Sigmoid colon (tissue), 7 donors: Measurements from ENCODE around the gene RHBG. TPM values are rescaled to one million over a fixed set of nuclear protein-coding genes. Genes with fewer than 3 reads are reported as not detected.

Experiments used
- DNase-seq: peaks from one replicate; pipeline ENCODE4 v3.0.0-alpha.2; 2019
- H3K27ac ChIP-seq, 4 donors: fragments of 200-600 bp; sonication (generic); one replicate each; pipeline ENCODE4 v1.5.1; 2016 to 2019; ENCODE audit warnings: mild to moderate bottlenecking in 1 of 4
- H3K27me3 ChIP-seq, 3 donors: fragments of 200-600 bp; sonication (generic); one replicate each; pipeline ENCODE4 v1.5.1; 2019; ENCODE audit warnings: mild to moderate bottlenecking in 1 of 3
- H3K36me3 ChIP-seq, 4 donors: fragments of 200-600 bp; sonication (generic); one replicate each; pipeline ENCODE4 v1.5.1; 2016 to 2019
- H3K4me1 ChIP-seq, 4 donors: fragments of 200-600 bp; sonication (generic); one replicate each; pipeline ENCODE4 v1.5.1; 2017 to 2019
- H3K4me3 ChIP-seq, 4 donors: fragments of 200-600 bp; sonication (generic); one replicate each; pipeline ENCODE4 v1.5.1; 2017 to 2019; ENCODE audit warnings: mild to moderate bottlenecking in 2 of 4, moderate library complexity in 1 of 4
- H3K9me3 ChIP-seq, 4 donors: fragments of 200-600 bp in 3 of 4; sonication (generic) in 3 of 4; one replicate each; pipeline versions ENCODE4 v1.5.1 to v1.6.1; 2013 to 2019
- CTCF ChIP-seq, 4 experiments: fragments of 450-650 bp in 3 of 4; fragments of 200-600 bp in 1 of 4; IDR thresholded peaks; one replicate each; pipeline ENCODE4 v1.5.1; 2016 to 2019; ENCODE audit warnings: antibody characterized with exemption in 4 of 4, mild to moderate bottlenecking in 3 of 4, moderate library complexity in 2 of 4
- EP300 ChIP-seq, 4 donors: sonication (generic); formaldehyde crosslinking; IDR thresholded peaks; one replicate each; pipeline ENCODE4 v1.6.1; 2017; ENCODE audit warnings: antibody characterized with exemption in 4 of 4
- POLR2A ChIP-seq, 2 donors: fragments of 450-650 bp; IDR thresholded peaks; one replicate each; pipeline ENCODE4 v1.6.1; 2016; ENCODE audit warnings: antibody characterized with exemption in 2 of 2, mild to moderate bottlenecking in 2 of 2, moderate library complexity in 2 of 2
- POLR2AphosphoS5 ChIP-seq, 4 donors: sonication (generic); formaldehyde crosslinking; IDR thresholded peaks; one replicate each; pipeline ENCODE4 v1.6.1; 2017; ENCODE audit warnings: antibody characterized with exemption in 4 of 4
- WGBS, 2 donors: extraction: QIAGEN DNeasy Blood & Tissue Kit; methylation state at CpG; one replicate each; pipeline ENCODE4 v1.1.7; 2013; 5-methylcytosine and 5-hydroxymethylcytosine counted together
- intact Hi-C: fragments of 100-400 bp; cut with DNase I; formaldehyde crosslinking; loops from one replicate; pipeline ENCODE4 v1.15.1; 2023
- polyA plus RNA-seq, 3 donors: library from polyadenylated mRNA; stranded (reverse); fragments of 200-250 nt; gene quantifications; one replicate each; pipeline ENCODE4 v1.2.3, GENCODE V29; 2013
- total RNA-seq, 4 donors: library from RNA; depleted of rRNA; stranded (reverse); fragments of >200 nt; gene quantifications; one replicate each; pipeline ENCODE4 v1.1.0, GENCODE V29; 2016
- donor health status: healthy with polysubstance abuse.
- donor health status: Bipolar disorder and iron deficiency.
- donor health status: healthy.

RHBG gene
- total and polyA plus RNA-seq, 7 donors, result not detected

- H3K9me3 ChIP-seq, result no peaks in the 10 kb centered on the region
- no peak overlapping the region for H3K27ac ChIP-seq
- no peak overlapping the region for H3K4me3 ChIP-seq
- H3K27me3 ChIP-seq, result peaks cover 11 to 32% (median 13%) of the 10 kb centered on the region in 3 donors
- peaks cover 0 to 6% (median 0%) of the 10 kb centered on the region in 4 donors for H3K4me1 ChIP-seq
- no peaks in the 10 kb centered on the region for H3K36me3 ChIP-seq
- DNase-seq, result no peak
- intact Hi-C loops, result no loop called here
- peak in 1 of 4 experiments; percentile 30 for TF ChIP-seq CTCF (IDR thresholded peaks at IDR 0.05)
- TF ChIP-seq POLR2A (IDR thresholded peaks at IDR 0.05), result no peak
- 9 to 10% methylated on average over 22 of the region's 22 CpGs for whole genome bisulfite sequencing, 2 donors
Measured at GRCh38 chr1:156356875-156357534, 12.0 kb upstream of the RHBG start.

DNA sequence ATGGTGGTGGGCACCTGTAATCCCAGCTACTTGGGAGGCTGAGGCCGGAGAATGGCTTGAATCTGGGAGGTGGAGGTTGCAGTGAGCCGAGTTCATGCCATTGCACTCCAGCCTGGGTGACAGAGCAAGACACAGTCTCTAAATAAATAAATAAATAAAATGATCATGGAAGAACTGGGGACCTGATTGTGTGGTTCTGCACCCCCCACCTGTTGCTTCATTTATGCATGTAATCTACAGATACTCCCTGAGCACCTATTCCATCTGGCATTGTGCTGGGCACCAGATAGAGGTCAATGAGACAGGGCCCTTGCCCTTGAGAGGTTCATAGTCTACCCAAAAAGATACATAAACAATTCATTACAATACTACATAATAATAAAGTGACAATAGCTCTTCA is 11.0 kb upstream of the RHBG start:
- intact Hi-C loops, result no loop called here
- no peak for DNase-seq
- Histone ChIP-seq H3K36me3 (no peaks in the 10 kb centered on the region), H3K9me3 (no peaks in the 10 kb centered on the region), H3K4me1 (peaks cover 0 to 6% (median 0%) of the 10 kb centered on the region in 4 donors), H3K27me3 (peaks cover 11 to 32% (median 13%) of the 10 kb centered on the region in 3 donors), H3K4me3 (no peak overlapping the region), H3K27ac (no peak overlapping the region)
- 93% methylated on average over 2 of the region's 2 CpGs for WGBS, 2 donors
- TF ChIP-seq EP300 (IDR thresholded peaks at IDR 0.05) (no peak), POLR2AphosphoS5 (IDR thresholded peaks at IDR 0.05) (no peak), CTCF (IDR thresholded peaks at IDR 0.05) (no peak), POLR2A (IDR thresholded peaks at IDR 0.05) (no peak)

- Histone ChIP-seq H3K36me3 (no peaks in the 10 kb centered on the region), H3K4me1 (peaks cover 0 to 6% (median 0%) of the 10 kb centered on the region in 4 donors), H3K27me3 (peaks cover 11 to 32% (median 13%) of the 10 kb centered on the region in 3 donors), H3K4me3 (no peak overlapping the region), H3K27ac (no peak overlapping the region), H3K9me3 (no peaks in the 10 kb centered on the region)
- no peak for DNase-seq
- TF ChIP-seq CTCF (IDR thresholded peaks at IDR 0.05), result no peak
- no peak for TF ChIP-seq POLR2A (IDR thresholded peaks at IDR 0.05)
- no peak for TF ChIP-seq EP300 (IDR thresholded peaks at IDR 0.05)
- no peak for TF ChIP-seq POLR2AphosphoS5 (IDR thresholded peaks at IDR 0.05)
- 84 to 89% methylated on average over 1 of the region's 1 CpG for WGBS, 2 donors
- intact Hi-C loops, result no loop called here
Measured at GRCh38 chr1:156358641-156359040, 10.4 kb upstream of the RHBG start.

DNA sequence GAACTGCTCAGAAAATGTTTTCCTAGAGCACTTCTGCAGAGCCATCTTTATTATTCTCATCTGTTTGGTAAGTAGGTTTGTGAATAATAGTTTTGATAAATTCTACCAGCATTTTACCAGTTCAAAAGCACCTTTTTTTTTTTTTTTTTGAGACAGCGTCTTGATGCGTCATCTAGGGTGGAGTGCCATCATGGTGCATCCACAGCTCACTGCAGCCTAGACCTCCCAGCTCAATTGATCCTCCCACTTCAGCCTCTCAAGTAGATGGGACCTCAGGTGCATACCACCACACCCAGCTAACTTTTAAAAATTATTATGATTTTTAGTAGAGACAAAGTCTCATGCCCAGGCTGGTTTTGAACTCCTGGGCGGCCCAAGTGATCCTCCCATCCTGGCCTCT is 9.8 kb upstream of the RHBG start:
- no peak for DNase-seq
- Histone ChIP-seq H3K4me3 (no peak overlapping the region), H3K9me3 (no peaks in the 10 kb centered on the region), H3K27me3 (peaks cover 11 to 36% (median 13%) of the 10 kb centered on the region in 3 donors), H3K36me3 (no peaks in the 10 kb centered on the region), H3K4me1 (peaks cover 0 to 6% (median 0%) of the 10 kb centered on the region in 4 donors), H3K27ac (no peak overlapping the region)
- TF ChIP-seq POLR2A (IDR thresholded peaks at IDR 0.05) (no peak), EP300 (IDR thresholded peaks at IDR 0.05) (no peak), CTCF (IDR thresholded peaks at IDR 0.05) (no peak), POLR2AphosphoS5 (IDR thresholded peaks at IDR 0.05) (no peak)
- 93 to 95% methylated on average over 3 of the region's 3 CpGs for WGBS, 2 donors
- intact Hi-C loops, result no loop called here

- 27 to 44% methylated on average over 6 of the region's 6 CpGs for WGBS, 2 donors
- no peak for DNase-seq
- H3K27me3 ChIP-seq, result peaks cover 11 to 43% (median 13%) of the 10 kb centered on the region in 3 donors
- TF ChIP-seq POLR2AphosphoS5 (IDR thresholded peaks at IDR 0.05), result no peak
- no peak for TF ChIP-seq CTCF (IDR thresholded peaks at IDR 0.05)
- H3K4me1 ChIP-seq, result peaks cover 0 to 6% (median 0%) of the 10 kb centered on the region in 4 donors
- H3K4me3 ChIP-seq, result no peak overlapping the region
- H3K27ac ChIP-seq, result no peak overlapping the region
- intact Hi-C loops, result no loop called here
- H3K36me3 ChIP-seq, result no peaks in the 10 kb centered on the region
- H3K9me3 ChIP-seq, result no peaks in the 10 kb centered on the region
Measured at GRCh38 chr1:156359973-156360372, 9.0 kb upstream of the RHBG start.
